NCI-H510A treated with DMSO at 0.1 percent for 48 hours (cell line): ENCODE results near the gene CEP112.

Source experiments
- DNase-seq: peaks from one replicate; lab custom pipeline; 2025; lab: John Stamatoyannopoulos, UW

The CEP112 gene

GRCh38 chr17:66191593-66192377 is at the start of gene CEP112:
Gene CEP112 (minus strand): TSS chr17:66192133.
- DNase-seq = peak; percentile 82

GRCh38 chr17:66240630-66241029 is 48.7 kb upstream of the CEP112 start:
- no peak for DNase-seq

- no peak for DNase-seq
Measured at GRCh38 chr17:66240013-66240412, 48.1 kb upstream of the CEP112 start.

- no peak for DNase-seq
Measured at GRCh38 chr17:66235377-66235994, 43.6 kb upstream of the CEP112 start.

- no peak for DNase-seq
Measured at GRCh38 chr17:66234611-66235010, 42.7 kb upstream of the CEP112 start.

GRCh38 chr17:66233023-66233753 is 41.3 kb upstream of the CEP112 start:
- DNase-seq = no peak

- DNase-seq = no peak
Measured at GRCh38 chr17:66230922-66231591, 39.1 kb upstream of the CEP112 start.

- DNase-seq = no peak
Measured at GRCh38 chr17:66229783-66230538, 38.0 kb upstream of the CEP112 start.

GRCh38 chr17:66228887-66229782 is 37.2 kb upstream of the CEP112 start, which contains the start of gene APOH:
Gene APOH (minus strand): TSS chr17:66229415. CDS start chr17:66229379, 36 bp downstream.
- no peak for DNase-seq

GRCh38 chr17:66227212-66228045 is 35.5 kb upstream of the CEP112 start:
- DNase-seq = no peak

- no peak for DNase-seq
Measured at GRCh38 chr17:66222798-66223350, 30.9 kb upstream of the CEP112 start.

GRCh38 chr17:66221755-66222530 is 30.0 kb upstream of the CEP112 start:
- DNase-seq = no peak

- DNase-seq = no peak
Measured at GRCh38 chr17:66221343-66221742, 29.4 kb upstream of the CEP112 start.

GRCh38 chr17:66220079-66220835 is 28.3 kb upstream of the CEP112 start:
- DNase-seq = no peak

GRCh38 chr17:66215529-66215911 is 23.6 kb upstream of the CEP112 start:
- no peak for DNase-seq

- DNase-seq = no peak
Measured at GRCh38 chr17:66214884-66215528, 23.1 kb upstream of the CEP112 start.
